ENCODE measurements around the gene NAPB. TPM values are rescaled to one million over a fixed set of nuclear protein-coding genes. Genes with fewer than 3 reads are reported as not detected.
A peak's percentile ranks its signal among the peaks of the same experiment; 100 is the strongest.
"Not testable (repeated sequence)": the region's sequence is repeated elsewhere in the genome, so short reads cannot be mapped to it uniquely, and the experiment has no call there.

The NAPB gene
- polyA plus RNA-seq, 4 donors, result 15.0 to 22.3 (median 18.7) TPM

DNA sequence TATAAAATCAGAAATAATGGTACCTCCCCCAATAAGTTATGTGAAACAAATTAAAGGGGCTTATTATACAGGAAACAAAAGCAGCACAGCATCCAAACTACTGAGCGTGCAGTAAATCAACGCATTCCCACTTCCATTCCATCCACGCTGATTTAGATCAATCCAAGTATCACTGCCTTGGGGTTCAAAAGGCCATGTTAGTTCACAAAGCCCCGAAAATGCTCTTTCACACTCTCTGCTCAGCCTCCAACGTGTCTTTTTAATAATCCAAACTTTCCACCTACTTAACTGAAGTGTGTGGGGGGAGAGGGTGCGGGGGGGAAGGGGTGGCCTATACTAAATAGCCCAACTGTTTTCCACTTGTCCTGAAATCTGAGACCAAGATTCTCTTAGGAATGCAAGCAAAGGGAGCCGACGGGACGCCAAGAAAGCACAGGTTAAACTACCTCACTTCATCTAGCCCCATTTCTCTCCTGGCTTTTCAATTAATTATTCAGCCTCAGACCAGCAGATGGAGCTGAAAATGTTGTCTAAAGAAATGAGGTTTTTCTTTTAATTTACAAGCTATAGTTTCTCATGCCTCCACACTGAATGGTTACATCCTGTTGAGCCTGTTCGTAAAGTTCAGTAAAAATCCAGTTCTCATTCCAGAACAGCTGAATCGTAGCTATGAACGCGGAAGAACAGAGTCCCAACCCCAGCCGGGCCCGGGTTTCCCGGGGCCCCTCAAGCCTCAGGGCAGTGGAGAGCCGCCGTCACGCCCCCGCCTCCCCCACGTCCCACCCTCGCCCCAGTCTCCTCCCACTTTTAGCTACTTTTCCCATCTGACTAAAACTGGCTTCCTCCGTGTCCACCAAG lies 71.7 kb downstream of the NAPB start:
- peak in 3 of 4 donors; percentile 52 to 84 (median 71) for DNase-seq (ENCODE audit: low read depth in 4 of 4, low spot score in 3 of 4)

DNA sequence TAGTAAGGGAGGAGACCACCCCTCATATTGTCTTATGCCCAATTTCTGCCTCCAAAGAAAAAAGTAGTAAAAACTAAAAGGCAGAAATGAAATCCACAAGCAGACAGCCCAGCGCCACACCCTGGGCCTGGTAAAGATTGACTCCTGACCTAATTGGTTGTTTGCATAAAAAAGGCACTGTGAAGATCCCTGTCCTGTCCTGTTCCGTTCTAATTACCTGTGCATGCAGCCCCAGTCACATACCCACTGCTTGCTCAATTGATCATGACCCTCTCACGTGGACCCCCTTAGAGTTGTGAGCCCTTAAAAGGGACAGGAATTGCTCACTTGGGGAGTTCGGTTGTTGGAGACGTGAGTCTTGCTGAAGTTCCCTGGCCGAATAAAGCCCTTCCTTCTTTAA lies 72.8 kb downstream of the NAPB start:
- DNase-seq (ENCODE audit: low read depth in 4 of 4, low spot score in 3 of 4), result not testable (repeated sequence)

DNA sequence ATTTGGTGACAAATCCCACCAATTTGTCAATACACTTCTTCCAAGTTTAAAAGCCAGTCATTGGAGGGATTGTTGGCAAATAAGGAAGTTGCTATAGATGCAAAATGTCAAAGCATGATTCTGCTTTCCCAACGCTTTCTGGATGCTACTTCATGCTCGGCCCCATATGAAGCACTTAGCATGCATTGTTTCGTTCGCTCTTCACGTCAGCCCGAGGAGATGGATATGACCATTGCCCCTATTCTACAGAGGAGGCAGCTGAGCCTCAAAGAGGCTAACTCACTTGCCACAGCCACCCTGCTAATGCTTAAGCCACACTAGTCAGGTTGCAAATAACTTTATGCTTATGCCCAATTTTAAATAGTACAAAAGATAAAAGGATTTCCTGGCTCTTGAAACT lies 73.5 kb downstream of the NAPB start:
- DNase-seq (ENCODE audit: low read depth in 4 of 4, low spot score in 3 of 4), result no peak

DNA sequence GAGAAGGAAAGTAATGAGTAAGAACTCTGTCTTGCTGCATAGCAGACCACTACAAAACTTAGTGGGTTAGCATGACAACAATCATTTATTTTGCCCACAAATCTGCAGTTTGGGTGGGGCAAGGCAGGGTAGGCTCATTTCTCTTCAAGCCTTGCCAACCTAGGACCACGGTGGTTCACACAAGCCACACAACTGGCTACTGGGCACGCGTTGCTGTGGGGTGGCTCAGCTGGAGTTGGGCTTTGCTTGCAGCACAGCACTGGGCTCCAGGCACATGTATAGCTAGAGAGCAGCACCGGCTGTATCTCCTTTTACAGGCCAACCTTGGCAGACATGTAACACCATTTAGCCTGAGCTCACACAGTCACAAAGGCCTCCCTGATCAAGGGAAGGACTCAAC lies 75.3 kb downstream of the NAPB start:
- DNase-seq (ENCODE audit: low read depth in 4 of 4, low spot score in 3 of 4), result no peak

DNA sequence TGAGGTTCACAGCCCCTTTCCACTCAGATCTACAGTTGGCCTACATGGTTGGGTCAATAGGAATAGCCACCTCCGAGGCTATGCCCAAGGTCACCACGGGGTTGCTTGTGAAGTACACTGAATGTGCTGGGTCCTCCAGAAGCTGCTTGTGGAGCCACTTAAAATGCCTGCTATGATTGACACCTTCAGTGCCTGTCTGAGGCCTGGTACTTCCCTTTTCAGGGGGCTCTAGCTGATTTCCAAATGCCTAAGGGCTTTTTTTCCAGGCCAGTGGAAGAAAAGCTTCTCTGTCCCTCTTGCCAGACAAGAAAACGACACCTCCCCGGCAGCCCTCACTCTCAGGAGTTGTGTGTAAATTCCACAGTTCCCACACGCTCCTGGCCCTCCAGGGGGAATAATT lies 77.0 kb downstream of the NAPB start:
- DNase-seq (ENCODE audit: low read depth in 4 of 4, low spot score in 3 of 4), result no peak

DNA sequence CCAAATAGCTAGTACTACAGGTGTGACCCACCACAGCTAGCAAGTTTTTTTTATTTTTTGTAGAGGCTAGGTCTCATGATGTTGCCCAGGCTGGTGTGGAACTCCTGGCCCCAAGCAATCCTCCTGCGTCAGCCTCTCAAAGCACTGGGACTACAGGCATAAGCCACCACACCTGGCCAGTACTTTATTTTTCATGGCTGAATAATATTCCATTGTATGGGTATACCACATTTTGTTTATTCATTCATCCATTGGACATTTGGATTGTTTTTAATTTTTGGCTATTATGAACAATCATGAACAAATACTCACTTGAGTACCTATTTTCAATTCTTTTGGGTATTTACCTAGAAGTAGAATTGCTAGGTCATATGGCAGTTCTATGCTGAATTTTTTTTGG lies 77.7 kb downstream of the NAPB start:
- DNase-seq (ENCODE audit: low read depth in 4 of 4, low spot score in 3 of 4), result no peak

DNA sequence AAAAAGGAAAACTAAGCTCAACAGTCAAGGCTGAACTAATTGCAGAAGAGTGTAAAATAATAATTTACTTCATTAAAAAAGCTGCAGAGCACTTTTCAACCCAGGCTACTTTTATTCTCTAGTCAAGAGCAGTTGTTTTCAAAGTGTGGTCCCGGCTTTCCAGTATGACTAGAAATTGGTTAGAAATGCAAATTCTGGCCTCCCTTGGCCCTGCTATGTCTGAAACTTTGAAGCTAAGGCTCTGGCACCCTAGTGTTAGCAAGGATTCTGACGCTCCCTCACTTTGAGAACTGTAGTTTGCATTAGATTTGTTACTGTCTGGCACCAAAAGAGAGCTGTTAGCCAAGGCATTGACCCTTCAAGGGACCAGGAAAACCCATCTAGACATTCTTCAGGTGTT lies 80.2 kb downstream of the NAPB start:
- DNase-seq (ENCODE audit: low read depth in 4 of 4, low spot score in 3 of 4), result no peak

DNA sequence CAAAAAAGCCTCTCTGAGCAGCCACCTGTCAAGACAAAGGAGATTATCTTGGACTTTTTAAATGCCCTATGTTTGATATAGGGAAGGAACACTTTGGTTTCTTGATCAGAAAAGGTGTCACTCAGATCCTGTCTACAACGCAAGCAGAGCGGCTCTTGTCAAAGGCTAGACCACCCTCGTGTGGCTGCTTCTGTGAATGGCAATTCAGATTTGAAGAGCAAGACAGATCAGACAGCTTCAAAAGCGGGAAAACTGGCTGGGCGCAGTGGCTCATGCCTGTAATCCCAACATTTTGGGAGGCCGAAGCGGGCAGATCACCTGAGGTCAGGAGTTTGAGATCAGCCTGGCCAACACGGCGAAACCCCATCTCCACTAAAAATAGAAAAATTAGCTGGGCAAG lies 80.8 kb downstream of the NAPB start:
- peak in 1 of 4 donors; percentile 31 for DNase-seq (ENCODE audit: low read depth in 4 of 4, low spot score in 3 of 4)

DNA sequence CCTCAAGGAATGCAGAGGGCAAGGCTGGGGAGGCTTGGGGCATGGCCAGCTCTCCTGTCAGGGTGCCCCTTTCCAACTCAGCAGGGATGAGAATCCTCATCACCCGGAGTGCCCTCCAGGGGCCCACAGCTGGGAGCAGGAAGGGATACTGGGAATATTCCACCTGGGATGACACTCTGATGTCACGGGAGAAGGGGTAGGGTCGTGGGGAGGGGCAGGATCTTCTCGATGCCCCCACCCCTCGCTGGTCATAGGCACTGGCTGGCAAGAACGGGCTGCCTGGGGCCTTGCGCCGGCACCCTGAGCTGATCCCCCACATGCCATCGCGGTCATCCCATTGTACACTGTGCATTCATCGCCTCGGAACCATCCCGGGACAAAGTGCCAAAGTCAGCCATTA lies 81.3 kb downstream of the NAPB start:
- no peak for DNase-seq (ENCODE audit: low read depth in 4 of 4, low spot score in 3 of 4)

DNA sequence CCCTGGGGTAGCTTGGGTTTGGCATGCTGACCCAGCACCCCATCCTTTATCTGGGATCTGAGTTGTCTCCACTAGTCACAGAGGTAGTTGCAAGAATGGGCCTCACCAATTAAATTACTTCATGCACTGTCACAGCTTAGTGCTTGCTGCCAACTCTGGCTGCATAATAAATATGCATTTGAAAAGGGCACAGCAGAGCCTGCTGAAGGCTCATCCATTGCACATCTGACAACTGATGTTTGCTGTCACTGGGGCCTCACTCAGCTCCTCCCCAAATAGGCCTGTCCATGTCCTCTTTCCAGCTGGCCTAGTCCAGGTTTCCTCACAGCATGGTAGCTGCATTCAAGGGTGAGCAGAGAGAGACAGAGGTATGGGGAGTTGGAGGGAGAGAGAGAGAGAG lies 84.0 kb downstream of the NAPB start:
- no peak for DNase-seq (ENCODE audit: low read depth in 4 of 4, low spot score in 3 of 4)

DNA sequence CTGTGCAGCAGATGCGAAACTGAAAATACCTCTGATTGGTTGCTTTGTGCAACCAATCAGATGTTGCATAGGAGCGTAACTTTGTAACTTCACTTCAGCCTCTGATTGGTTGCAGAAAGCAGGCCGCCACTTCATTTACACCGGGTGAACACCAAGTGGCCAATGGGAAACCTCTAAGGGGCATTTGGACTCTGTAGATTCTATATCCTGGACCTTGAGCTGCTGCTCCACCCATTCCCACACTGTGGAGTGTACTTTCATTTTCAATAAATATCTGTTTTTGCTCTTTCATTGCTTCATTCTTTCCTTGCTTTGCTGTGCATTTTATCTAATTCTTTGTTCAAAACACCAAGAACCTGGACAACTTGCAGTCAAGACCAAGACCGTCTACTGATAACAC lies 84.8 kb downstream of the NAPB start:
- no peak for DNase-seq (ENCODE audit: low read depth in 4 of 4, low spot score in 3 of 4)

DNA sequence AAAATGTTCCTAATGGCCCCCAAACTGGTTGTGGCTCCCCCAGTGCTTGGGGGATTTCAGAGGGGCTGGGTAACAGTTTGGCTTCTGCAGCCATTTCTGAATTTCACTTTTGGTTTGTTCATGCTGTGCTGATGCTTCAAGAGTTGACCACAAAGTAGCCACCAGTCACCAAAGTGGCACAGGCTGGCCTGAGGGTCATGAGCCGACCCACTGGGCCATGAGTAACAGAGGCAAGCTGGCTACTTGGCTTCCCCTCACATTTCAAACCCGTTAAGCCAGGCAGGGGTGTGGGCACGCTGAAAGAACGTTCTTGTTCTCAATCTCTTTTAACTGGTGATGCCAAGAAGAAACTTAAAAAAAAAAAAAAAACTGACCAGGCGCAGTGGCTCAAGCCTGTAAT lies 85.8 kb downstream of the NAPB start:
- no peak for DNase-seq (ENCODE audit: low read depth in 4 of 4, low spot score in 3 of 4)

DNA sequence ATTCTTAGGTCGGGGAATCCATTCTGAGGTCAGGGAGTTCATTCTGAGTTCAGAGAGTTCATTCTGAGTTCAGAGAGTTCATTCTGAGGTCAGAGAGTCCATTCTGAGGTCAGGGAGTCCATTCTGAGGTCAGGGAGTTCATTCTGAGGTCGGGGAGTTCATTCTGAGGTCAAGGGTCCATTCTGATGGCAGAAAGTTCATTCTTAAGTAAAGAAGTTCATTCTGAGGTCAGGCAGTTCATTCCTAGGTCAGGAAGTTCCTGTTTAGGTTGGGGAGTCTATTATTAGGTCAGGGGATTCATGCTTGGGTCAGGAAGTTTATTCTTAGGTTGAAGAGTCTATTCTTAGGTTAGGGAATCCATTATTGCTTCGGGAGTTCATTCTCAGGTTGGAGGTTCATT lies 87.2 kb downstream of the NAPB start:
- no peak for DNase-seq (ENCODE audit: low read depth in 4 of 4, low spot score in 3 of 4)

DNA sequence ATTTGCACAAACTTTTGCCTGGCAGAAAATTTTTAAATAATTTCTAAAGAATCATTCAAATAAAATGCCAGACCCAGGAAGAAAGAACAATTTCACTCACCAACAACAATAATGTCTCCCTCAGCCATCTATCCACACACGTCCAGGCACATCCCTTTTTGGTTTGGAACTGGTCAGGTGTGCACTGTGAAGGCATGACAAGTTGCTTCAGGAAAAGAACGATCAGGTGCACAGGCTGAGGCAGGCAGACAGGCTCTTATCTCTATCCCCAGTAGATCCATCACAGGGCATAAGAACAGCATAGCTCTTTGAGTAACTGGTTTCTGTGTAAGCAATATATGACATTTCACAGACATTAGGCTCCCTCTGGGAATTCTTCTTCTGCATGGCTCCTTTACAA lies 88.8 kb downstream of the NAPB start:
- DNase-seq (ENCODE audit: low read depth in 4 of 4, low spot score in 3 of 4), result no peak

DNA sequence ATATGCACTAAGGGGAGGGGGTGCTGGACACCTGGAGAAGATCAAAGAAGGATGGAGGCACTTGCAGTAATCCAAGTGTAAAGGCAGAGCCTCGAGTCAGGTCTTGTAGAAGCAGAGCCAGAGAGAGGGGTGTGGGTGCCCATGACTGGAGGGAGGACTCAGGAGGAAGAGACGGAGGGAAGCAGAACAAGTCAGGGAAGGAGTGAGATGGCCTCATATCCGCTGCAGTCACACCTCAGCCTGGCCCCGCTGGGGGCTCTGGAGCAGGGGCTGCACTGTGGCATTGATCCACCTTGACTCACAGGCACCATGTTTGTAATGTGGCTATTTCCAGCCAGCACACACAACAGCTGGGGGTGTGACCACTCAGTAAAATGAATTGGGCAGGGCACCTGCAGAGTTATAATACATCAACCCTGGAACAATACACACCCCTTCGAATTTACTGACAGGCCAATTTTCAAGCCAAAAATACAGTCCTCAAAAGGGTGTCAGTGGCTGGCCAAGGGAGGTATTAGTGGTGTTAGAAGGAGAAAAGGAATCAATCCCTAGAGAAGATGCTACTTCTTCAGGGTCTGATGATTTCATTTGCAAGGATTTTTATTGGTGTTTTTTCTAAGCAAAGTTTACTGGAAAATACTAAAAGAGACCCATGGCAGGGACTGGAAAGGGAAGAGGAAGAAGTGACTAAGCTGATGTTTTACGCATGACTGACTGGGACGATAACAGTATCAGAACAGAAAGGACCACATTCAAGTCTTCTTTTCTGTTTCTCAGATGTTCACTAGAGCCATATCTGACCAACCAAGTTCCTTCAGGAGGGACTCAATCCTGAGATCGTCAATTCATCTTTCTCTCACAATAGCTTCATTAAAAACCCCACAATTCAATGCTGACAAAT lies 89.6 kb downstream of the NAPB start:
- DNase-seq (ENCODE audit: low read depth in 4 of 4, low spot score in 3 of 4), result no peak

DNA sequence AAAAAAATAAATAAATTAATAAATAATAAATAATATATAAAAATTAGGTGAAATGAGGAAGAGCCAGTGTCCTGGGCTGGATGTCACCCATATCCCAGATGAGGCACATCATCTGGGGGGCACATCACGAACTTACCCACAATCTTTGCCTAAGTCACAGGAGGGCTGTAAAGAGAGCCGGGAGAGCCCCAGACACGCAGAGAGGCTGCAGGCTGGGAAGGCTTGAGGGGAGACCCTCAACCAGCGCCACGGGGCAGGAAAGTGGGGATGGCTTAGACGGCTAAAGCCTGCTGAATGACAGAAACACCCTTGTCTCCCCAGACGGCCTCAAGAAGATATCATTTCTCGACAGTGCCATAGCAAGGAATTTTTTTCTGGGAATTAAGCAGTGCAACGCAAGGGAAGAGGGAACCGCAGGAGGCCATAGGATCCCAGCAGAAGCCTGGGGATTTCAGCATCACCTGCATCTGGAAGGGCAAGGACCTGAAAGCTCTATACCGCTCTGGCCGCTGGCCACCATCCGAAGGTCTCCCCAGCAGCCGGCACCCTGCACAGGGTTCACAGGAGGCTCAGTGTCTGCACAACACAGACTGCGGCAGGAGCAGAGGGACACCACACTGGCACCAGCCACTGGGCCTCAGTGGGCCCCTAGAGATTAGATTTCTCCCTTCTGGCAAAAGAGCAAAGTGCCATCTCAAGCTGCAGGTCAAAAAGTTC lies 93.5 kb downstream of the NAPB start:
- DNase-seq (ENCODE audit: low read depth in 4 of 4, low spot score in 3 of 4), result no peak

DNA sequence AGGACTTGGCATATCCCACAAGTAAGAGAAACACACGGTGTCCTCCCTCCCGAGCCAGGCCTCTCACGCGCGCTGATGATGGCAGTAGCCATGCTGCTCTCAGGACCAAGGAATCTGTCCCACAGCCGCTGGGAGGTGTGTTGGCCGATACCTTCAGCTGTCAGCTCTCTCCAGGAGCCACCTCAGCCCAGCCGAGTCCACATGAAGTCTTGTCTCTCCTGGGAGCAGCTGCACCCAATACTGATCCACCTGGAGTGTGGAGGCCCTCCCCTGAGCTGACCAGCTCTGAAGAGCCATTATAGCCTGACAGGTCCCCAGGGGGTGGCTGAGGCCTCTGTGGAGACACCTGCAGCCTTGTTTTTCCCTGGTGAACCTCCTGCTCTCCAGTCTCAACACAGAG lies 94.5 kb downstream of the NAPB start:
- DNase-seq (ENCODE audit: low read depth in 4 of 4, low spot score in 3 of 4), result no peak

DNA sequence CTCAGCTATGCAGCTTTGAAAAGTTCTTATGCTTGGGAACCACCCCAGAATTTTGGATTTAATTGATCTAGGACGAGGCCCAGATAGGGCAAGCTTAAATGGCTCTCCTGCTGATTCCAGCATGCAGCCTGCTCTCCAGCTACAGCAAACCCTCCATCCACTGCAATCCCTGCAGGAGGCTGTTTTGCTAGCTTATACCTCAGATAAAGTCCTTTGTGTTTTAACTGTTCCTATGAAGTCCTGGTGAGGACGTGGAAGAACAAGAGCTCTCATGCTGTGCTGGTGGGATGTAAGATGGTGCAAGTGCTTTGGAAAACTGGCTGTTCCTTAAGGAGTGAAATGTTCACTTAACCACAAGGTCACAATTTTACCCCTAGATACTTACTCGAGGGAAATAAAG lies 96.2 kb downstream of the NAPB start:
- DNase-seq (ENCODE audit: low read depth in 4 of 4, low spot score in 3 of 4), result no peak
